Measurements from ENCODE around the gene CCDC82.

DNA sequence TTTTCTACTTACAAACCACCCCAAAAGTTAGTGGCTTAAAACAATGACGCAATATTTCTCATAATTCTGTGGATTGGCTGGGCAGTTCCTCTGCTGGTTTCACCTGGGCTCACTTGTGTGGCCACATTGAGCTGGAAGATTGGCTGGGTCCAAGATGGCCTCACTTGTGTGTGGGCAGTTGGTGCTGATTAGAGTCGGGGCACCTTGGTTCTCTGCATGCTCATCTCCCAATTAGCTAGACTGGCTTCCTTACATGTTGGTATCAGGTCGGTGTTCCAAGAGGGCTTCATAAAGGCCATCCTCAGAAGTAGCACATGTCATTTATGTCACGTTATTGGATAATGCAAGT, 59.2 kb downstream of the CCDC82 start:
- TF ChIP-seq, protein P1, sequence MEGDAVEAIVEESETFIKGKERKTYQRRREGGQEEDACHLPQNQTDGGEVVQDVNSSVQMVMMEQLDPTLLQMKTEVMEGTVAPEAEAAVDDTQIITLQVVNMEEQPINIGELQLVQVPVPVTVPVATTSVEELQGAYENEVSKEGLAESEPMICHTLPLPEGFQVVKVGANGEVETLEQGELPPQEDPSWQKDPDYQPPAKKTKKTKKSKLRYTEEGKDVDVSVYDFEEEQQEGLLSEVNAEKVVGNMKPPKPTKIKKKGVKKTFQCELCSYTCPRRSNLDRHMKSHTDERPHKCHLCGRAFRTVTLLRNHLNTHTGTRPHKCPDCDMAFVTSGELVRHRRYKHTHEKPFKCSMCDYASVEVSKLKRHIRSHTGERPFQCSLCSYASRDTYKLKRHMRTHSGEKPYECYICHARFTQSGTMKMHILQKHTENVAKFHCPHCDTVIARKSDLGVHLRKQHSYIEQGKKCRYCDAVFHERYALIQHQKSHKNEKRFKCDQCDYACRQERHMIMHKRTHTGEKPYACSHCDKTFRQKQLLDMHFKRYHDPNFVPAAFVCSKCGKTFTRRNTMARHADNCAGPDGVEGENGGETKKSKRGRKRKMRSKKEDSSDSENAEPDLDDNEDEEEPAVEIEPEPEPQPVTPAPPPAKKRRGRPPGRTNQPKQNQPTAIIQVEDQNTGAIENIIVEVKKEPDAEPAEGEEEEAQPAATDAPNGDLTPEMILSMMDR (IDR thresholded peaks at IDR 0.05; ENCODE audit: low read length), result no peak
- TF ChIP-seq EZH2 (IDR thresholded peaks at IDR 0.05; ENCODE audit: borderline replicate concordance, low read length), result no peak
